GM12891 (cell line): ENCODE data around the gene RAX.

Experiments
- PAX5 ChIP-seq: IDR thresholded peaks from 2 replicates; pipeline ENCODE4 v1.6.1; 2011; ENCODE audit warnings: low read length, moderate library complexity, mild to moderate bottlenecking; ENCODE audit not compliant: insufficient read depth, severe bottlenecking
- POLR2A ChIP-seq: IDR thresholded peaks from 2 replicates; pipeline ENCODE4 v1.6.1; 2011; ENCODE audit warnings: low read depth, low read length, control low read depth
- POLR2AphosphoS5 ChIP-seq: IDR thresholded peaks from 2 replicates; pipeline ENCODE4 v1.6.1; 2011; ENCODE audit warnings: low read depth, low read length, control low read depth
- TAF1 ChIP-seq: IDR thresholded peaks from 2 replicates; pipeline ENCODE4 v1.6.1; 2011; ENCODE audit warnings: low read depth, low read length, control low read depth

- no peak for TF ChIP-seq POLR2A
- TF ChIP-seq POLR2AphosphoS5 = no peak
- no peak for TF ChIP-seq TAF1
- no peak for TF ChIP-seq PAX5
Observed at GRCh38 chr18:59273759-59274532, 692 bp upstream of the RAX start.
